Measurements from ENCODE around the gene NFATC3.

The NFATC3 gene

DNA sequence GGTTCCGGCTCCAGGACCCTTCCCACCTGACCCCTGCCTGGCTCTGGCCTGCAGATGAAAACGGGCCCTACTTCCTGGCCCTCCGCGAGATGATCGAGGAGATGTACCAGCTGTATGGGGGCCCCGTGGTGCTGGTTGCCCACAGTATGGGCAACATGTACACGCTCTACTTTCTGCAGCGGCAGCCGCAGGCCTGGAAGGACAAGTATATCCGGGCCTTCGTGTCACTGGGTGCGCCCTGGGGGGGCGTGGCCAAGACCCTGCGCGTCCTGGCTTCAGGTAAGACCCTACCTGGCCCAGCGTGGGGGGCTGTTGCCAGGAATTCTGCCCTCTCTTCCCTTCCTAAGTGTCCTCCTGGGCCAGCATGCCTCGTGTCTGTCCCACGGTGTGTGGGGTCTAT is 170.5 kb downstream of the NFATC3 start:
- DNase-seq = no peak

DNA sequence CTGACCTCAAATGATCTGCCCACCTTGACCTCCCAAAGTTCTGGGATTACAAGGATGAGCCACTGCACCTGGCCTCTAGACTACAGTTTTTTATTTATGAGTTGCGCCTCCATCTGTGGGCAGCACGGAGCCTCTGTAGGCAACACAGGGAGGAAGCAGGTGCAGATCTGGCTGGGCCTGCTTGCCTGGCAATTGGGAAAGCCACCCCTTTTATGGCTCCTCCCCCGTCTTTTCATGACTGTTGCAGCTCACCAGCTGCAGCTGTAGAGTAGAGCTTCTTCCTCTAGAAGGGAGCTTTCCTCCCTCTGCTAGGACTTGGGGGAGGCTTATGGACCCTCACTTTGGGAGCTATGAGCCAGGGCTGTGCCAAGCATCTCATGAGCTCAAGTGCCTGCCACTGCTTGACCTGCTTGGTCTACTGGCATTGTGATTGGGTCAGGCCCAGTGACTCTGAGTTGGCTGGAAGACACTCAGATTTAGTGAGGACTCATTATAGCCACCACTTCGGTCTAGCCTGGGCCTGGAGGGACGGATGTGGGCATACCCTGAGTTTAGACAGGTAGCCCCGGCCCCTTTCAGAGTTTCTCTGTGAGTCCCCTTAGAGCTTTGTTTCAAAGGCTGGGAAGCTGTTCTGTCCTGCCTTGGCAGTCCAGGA is 172.2 kb downstream of the NFATC3 start:
- no peak for DNase-seq

DNA sequence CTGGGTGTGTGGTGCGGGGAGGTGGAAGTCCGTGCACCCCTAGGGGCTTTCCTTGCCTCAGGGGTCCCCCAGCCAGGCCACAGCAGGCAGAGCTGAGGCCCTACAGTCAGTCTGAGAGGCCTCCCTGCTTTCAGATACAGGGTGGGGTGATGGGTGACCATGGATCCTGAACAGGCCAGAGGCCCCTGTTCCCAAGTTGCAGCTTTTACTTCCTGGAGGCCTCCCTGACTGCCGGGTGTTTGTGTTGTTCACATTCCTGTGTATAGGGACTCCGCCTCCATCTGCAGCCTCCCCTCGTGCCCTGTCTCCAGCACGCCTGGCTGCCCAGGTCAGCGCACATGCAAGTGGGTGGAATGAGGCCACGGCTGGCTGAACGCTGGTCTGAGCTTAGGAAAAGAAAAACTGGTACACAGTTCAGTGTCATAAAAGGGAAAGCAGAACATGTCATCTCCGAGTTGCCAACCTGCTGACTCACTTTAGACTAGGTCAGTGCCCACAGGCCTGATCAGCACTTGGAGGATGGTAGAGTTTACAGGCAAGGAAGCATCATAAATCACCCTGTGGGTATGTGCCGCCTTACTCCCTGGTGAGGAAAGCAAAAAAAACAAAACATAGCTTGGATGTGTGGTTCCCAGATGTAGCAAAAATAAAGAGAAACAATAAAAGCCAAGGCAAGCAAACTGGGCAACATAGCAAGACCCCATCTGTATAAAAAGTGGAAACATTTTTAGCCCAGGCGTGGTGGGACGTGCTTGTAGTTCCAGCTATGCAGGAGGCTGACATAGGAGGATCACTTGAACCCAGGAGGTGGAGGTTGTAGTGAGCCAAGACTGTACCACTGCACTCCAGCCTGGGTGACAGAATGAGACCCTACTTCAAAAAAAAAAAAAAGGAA is 173.0 kb downstream of the NFATC3 start:
- no peak for DNase-seq

DNA sequence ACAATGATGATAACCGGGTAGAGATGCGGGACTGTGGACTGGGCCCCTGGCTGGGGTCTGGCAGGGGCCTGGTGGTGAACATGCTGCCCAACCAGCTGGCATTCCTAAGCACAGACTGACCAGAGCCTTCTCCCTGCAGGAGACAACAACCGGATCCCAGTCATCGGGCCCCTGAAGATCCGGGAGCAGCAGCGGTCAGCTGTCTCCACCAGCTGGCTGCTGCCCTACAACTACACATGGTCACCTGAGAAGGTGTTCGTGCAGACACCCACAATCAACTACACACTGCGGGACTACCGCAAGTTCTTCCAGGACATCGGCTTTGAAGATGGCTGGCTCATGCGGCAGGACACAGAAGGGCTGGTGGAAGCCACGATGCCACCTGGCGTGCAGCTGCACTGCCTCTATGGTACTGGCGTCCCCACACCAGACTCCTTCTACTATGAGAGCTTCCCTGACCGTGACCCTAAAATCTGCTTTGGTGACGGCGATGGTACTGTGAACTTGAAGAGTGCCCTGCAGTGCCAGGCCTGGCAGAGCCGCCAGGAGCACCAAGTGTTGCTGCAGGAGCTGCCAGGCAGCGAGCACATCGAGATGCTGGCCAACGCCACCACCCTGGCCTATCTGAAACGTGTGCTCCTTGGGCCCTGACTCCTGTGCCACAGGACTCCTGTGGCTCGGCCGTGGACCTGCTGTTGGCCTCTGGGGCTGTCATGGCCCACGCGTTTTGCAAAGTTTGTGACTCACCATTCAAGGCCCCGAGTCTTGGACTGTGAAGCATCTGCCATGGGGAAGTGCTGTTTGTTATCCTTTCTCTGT is 174.0 kb downstream of the NFATC3 start:
- no peak for DNase-seq

DNA sequence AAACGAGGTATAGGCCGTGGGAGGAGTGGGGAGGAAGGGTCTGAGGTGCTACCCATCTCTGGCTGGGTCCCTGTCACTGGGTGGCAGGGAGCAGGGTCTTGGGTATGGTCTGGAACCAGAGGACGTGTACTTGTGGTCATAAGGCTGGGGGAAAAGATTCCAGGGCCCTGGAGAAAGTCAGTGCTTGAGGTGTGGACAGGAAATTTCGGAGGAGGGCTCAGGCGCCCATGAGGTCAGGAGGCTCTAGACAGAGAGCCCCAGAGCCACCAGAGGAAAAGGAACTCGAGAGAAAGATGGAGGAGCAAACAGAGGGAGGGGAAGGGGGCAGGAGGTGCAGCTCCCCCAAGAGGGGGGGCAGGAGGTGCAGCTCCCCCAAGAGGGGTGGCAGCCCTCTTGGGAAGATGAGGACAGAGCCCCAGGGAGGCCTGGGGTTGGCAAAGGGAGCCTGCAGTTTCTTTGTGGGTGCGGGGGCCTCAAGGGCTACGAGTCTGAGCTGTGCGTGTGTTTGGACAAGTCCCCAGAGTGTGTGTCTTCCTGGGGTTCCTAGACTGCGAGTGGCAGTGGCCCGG is 178.5 kb downstream of the NFATC3 start:
- no peak for DNase-seq

DNA sequence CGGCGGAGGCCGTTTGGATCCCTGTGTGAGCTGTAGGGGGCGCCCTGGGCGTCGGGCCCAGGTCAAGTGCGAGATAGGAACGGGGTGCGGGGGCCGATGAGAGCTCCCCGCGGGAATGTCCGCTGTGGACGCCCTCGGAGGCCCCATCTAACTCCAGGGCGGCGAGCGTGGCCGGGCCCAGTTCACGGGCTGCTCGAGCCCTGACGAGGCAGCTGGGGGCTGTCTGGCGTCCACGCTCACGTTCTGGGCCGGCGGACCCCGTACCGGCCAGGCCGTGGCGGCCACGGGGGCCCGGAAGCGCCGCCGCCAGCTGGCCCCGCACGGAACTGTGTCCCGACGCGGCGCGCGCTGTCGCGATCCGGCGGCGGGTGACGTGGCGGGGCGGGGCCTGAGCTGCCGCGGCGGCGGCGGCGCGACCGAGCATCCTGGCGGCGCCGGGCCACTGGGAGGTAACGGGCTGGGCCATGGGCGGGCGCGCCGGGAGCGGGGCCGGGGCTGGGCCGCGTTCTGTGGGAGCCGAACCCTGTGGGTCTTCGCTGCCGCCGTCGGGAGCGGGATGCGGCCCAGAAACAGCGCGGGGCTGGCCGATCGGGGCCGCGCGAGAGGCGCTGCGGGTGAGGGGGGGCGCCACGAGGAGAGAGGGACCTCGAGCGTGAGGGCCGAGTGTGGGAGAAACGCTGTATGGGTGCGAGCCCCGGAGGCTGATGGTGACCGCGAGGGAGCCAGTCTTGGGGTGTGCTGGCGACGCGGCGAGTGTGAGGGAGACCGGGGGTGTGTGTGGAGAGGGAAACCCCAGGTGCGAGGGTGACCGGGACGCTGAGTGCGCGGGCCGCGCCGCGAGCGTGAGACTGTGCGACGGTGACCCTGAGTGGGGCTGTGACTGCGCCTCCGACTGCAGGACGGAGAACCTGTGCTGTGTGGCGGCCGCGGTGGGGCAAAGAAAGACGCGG is 179.2 kb downstream of the NFATC3 start, which contains the start of gene SLC7A6:
SLC7A6 (plus strand) TSS at position 399 of the 950 bp plus-strand sequence. CDS start 10,201 bp downstream, outside the sequence.
- peak; percentile 79 for DNase-seq

DNA sequence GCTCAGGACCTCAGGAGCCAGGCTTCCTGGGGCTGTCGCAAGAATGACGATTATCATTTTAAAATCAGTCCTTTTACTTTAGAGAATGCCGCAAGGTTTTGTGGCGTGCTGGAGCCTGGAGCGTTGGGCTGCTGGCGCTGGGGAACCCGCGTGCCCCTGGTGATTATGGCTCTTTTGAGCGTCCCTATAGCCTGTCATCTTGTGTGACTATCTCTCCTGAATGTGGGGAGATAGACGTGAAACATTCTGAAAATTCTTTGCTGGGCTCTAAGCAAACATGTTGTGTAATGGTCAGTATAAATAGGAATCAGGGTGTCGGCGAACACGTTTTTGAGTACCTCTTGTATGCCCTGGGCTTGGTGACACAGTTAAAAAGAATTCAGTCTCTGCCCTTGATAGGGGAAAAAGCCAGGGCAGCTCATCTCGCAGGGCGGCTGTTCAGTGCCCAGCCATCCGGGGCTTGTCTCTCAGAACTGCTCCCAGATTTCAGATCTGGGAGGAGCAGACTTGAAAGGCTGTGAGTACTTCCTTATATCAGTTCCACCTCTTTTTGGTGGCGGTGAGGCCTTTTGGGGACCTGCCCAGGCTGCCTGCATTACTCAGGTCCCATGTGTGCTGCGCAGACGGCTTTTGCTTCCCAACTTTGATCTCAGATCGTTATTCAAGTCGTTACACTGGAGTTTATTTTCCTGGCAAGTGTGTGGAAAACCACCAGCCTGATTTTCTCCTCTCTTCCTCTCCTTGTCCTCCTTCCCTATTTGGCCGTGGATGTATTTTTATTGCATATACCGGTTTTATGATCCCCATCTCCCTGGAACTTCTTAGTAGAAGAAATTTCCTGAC is 180.1 kb downstream of the NFATC3 start:
- peak; percentile 49 for DNase-seq

DNA sequence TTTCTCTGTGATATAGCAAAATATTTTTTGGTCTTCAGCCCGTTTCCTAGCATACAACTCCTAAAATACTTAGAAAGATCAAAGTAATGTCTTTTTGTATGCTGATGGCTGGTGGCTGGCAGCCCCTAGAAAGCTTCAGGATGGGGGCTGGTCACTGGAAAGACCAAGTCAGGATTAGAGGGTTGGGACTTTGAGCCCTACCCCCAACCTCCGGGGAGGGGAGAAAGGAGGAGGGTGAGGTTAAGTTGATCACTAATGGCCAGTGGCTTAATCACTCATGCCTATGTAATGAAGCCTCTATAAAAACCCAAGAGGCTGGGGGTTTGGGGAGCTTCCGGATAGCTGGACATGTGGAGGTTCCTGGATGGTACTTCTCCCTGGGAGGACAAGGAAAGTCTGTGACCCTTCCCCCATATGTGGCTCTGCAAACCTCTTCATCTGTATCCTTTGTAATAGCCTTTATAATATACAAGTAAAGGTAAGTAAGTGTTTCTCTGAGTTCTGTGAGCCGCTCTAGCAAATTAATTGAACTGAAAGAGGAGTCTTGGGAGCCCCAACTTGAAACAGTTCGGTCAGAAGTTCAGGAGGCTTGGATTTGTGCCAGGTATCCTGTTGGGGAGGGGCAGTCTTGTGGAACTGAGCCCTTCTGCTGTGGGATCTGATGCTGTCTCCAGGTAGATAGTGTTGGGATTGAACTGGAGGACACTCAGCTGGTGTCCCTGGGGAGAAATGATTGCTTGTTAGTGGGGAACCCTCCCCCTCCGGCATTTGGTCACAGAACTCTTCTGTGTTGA is 182.6 kb downstream of the NFATC3 start:
- DNase-seq = no peak

DNA sequence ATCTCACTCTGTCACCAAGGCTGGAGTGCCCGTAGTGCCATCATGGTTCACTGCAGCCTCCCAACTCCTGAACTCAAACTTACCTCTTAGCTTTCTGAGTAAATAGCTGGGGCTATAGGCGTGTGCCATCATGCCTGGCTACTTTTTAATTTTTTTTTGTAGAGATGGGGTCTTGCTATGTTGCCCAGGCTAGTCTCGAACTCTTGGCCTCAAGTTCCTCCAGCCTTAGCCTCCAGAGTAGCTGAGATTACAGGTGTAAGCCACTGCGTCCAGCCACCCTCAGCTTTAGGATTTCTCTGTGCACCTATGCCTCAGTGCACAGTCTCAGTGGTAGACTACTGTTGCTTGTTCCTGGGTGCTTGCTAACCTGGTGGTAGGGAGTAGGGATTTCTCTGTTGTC is 184.6 kb downstream of the NFATC3 start:
- no peak for DNase-seq

DNA sequence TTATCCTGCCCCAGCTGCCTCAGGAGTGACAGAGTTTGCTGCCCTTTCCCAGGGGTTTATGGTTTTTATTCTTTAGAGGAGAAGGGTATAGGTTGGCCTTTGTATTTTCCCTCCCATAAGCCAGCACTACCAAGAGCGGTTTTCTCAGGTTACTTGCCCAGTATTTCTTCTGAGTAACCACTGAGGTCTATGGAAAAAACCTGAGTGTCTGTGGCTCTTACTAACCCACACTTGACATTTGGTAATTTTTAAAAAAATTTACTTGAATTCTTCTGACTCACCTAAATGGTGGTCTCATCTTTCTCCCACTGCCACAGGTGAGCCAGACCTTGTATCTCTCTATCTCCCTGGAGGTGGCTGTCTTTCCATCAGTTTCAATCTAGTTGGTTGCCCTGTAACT is 185.2 kb downstream of the NFATC3 start:
- DNase-seq = no peak

DNA sequence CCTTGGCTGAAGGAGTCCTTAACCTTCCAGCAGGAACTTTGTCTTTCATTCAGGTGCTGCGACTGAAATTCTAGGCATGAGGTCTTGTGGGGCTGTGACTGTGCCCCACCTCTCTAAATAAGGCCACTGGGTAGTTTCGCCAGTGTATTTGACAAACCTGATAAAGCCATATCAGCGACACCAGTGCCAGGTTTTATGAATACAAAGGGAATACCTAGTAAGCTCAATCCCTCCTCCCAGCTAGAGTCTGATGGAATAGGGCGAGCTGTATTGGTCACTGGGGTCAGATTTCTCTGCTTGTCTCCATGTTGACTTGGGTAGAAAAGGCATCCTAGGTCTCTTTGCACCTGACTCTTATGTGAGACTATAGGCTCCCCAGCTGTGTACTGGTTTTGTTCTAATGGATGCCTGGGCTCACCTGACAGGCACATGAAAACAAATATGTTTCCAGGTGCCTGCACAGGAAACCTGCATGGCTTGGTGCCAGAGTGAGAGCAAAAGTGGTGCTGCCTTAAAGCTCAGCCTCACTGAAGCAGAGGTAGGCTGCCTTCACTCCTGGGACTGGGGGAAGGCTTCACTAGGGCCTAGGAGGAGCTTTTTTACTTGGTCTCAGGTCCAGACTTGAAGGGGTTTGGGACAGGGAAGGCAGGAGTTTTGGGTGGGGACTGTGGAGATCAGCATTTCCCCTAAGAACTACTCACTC is 187.5 kb downstream of the NFATC3 start:
- peak; percentile 73 for DNase-seq

DNA sequence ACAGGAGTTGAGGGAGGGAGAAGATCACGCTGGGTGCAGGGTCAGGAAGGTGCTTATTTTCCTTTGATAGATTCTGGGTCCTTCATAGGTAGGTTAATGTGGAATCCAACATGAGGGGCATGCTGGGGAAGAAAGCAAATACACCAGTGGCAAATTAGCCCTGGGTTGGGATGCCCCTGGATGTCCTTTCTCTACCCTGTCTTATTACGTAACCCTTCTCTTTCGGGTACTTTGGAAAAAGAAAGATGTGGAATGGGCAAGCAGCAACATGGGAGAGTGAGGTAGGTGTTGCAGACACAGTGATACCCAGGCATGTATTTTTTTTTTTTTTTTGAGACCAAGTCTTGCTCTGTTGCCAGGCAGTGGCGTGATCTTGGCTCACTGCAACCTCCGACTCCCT is 188.3 kb downstream of the NFATC3 start:
- no peak for DNase-seq

DNA sequence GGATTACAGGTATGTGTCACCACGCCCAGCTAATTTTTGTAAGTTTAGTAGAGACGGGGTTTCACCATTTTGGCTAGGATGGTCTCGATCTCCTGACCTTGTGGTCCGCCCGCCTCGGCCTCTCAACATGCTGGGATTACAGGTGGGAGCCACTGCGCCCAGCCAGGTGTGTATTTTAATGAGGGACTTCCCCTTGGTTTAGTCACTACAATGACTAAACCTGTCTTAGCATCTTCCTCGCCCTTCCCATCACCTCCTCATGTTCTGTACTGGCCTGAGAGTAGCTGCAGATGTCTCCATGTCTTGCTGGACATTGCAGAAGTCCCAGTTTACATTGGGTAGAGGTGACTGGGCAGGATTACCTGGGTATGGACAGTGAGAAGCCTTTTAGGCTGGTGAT is 188.7 kb downstream of the NFATC3 start:
- no peak for DNase-seq

DNA sequence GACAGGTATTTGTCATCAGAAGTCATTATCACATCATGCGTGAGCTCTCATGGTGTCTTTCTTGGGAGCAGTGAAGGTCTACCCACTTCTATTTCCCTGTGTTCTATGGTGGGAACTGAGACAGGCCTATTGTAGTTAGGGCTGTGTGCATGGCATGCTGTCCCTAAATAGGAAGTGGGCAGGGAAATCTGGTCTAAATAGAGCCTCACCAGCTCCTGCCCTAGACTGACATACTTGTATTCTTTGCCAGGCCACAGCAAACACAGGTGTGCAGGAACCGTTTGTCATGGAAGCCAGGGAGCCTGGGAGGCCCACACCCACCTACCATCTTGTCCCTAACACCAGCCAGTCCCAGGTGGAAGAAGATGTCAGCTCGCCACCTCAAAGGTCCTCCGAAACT is 189.3 kb downstream of the NFATC3 start:
- no peak for DNase-seq

DNA sequence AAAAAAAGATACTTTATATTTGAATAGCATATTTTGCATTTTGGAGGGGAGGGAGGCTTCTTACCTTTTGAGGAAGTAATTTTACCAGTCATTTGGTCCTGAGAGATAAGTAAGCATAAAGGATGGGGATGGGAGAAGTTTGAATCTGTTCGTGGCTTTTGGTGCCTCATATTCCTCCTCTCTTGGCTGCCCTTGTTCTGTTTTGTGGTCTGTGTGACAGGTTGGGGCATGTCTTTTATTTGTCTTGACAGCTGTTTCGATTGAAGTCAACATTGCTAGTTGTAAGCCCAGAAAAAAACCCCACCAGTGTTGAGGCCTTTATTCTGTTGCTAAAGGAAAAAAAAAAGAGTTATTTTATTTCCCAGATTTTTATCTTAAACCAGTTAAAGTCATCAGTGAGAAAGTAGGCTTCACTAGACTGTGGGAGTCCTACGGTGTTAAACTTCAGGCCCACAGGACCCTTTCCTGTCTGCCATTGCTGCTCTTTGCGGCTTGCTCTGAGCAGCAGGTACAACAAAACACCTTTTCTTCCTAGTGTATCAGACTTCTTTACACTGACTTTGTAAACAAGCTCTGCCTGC is 190.5 kb downstream of the NFATC3 start:
- peak; percentile 46 for DNase-seq

DNA sequence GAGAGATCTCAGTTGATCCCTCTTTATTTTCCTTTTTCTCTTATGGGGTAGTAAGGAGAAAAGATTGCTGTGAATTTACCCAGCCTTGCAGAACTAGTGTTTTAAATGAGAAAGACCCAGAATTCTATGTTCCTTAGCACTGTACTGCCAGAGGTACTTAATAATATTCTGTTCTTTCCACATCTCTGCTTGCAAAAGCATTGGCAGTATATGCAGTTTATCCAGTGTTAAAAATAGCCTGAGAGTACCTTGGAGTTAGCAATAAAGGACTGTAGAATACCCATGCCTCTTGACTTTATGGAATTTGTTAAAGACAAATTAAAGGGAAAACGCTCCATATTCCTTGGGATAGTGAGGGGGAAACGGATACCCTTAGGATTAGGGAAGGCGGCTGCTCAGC is 191.1 kb downstream of the NFATC3 start:
- DNase-seq = no peak
